Fibroblast of peridontal ligament (primary cell): ENCODE results near the gene CPAMD8.
"Not testable (repeated sequence)": the region's sequence is repeated elsewhere in the genome, so short reads cannot be mapped to it uniquely, and the experiment has no call there.

Experiments
- DNase-seq: peaks from one replicate; pipeline ENCODE4 v3.0.0-alpha.2; 2010; ENCODE audit errors: extremely low read depth

The CPAMD8 gene

GRCh38 chr19:16874978-16875299, 151.7 kb downstream of the CPAMD8 start:
- DNase-seq: not testable (repeated sequence)

DNA sequence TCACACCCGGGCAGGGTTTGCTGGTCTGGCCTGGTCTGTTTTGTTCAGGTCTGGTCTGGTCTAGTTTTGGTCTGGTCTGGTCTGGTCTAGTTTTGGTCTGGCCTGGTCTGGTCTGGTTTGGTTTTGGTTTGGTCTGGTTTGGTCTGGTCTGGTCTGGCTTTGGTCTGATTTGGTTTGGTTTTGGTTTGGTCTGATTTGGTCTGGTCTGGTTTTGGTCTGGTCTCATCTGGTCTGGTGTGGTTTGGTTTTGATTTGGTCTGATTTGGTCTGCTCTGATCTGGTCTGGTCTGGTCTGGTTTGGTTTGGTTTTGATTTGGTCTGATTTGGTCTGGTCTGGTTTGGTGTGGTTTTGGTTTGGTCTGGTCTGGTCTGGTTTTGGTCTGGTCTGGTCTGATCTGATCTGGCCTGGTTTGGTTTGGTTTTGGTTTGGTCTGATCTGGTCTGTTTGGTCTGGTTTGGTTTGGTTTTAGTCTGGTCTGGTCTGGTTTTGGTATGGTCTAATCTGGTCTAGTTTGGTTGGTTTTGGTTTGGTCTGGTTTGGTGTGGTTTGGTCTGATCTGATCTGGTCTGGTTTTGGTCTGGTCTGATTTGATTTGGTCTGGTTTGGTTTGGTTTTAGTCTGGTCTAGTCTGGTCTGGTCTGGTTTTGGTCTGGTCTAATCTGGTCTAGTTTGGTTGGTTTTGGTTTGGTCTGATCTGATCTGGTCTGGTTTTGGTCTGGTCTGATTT, 152.2 kb downstream of the CPAMD8 start:
- no peak for DNase-seq

GRCh38 chr19:16873594-16873993, 153.0 kb downstream of the CPAMD8 start:
- DNase-seq: no peak

DNA sequence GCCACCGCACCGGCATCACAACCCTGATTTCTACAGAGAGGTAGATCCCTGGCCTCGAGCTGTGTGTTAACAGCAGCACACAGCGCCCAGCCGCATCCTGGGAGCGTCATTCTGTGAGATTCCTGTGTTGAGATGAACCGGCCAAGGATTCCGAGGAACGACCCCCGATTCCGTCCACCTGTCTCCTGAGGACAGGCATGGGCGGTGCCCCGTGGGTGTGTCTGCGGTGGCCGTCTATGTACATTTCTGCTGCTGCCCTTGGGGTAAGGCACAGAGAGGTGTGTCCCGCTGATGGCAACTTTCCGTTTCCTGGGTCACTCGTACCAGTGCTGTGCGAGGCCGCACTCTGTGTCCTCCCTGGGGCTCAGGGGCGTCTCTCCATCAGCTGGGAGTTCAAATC, 153.9 kb downstream of the CPAMD8 start:
- DNase-seq: no peak

GRCh38 chr19:16871871-16872270, 154.7 kb downstream of the CPAMD8 start:
- no peak for DNase-seq

GRCh38 chr19:16869331-16869972, 157.2 kb downstream of the CPAMD8 start:
- DNase-seq: no peak

DNA sequence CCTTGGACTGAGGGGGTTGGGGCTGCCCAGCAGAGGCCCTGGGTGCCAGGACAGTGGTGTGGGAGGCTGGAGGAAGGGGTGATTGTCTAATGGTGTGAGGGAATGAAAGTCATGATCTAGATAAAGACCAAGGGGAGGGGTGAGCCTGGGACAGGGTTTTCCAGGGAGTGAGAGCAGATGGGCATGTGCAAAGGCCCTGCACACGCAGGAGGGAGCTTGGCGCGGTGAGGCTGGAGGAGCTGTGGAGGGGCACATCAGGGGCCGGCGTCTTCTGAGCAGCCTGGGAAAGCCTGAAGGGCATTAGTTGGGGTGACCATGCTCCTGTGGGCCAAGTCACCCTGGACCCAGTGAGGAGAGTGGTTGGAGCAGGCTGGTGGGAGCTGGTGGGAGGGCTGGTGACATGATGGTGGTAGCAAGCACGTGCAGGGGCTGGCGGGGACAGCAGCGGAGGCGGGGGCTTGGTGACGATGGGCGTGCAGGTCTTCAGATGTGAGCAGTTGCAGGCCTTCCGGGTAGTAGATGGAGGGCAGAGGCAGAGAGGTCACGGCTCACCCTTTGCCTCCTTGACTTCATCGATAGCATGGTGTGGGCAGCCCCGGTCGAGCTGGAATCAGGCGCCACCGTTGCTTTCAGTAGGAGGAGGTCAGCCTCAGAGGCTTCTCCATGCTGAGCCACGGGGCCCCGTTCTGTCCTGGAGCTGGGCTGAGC, 158.0 kb downstream of the CPAMD8 start:
- DNase-seq: no peak

- DNase-seq: no peak
Observed at GRCh38 chr19:16867211-16867610, 159.4 kb downstream of the CPAMD8 start.

DNA sequence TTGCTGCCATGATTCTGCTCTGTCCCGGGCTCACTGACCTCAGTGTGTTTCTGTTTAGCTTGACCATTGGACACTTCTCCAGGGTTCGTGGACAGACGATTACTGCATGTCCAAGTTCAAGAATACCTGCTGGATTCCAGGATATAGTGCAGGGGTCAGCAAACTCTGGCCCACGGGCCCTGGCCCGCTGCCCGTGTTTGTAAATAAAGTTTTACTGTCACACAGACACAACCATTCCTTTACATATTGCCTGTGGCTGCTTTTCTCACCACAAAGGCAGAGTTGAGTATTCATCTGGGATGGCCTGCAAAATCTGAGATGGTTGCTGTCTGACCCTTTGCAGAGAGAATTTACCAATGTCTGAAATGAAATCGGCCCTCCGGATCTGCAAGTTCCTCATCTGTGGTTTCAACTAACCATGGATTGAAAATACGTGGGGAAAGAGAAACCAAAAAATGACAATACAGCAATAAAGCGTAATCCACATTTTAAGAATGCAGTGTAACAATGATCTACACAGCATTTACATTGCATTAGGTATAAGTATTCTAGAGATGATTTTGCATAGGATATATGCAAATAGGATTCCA, 163.7 kb downstream of the CPAMD8 start:
- DNase-seq: no peak

- no peak for DNase-seq
Observed at GRCh38 chr19:16861834-16862233, 164.8 kb downstream of the CPAMD8 start.

DNA sequence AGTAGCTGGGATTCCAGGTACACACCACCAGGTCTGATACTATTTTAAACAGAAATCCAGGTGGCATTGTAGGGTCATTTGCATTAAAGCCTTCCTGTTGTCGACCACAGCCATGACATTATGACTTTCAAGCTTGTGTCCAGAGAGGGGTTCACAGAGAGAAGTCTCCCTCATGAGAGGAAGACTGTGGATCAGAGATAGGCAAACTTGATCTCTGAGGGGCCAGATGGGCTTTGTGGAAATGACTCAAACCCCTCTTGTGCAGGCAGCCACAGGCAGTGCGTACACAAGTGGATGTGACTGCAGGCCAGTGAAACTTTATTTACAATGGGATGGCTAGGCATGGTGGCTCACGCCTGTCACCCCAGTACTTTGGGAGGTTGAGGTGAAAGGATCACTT, 165.6 kb downstream of the CPAMD8 start:
- DNase-seq: no peak

- DNase-seq: peak; percentile 56
Observed at GRCh38 chr19:16860118-16860517, 166.5 kb downstream of the CPAMD8 start.

DNA sequence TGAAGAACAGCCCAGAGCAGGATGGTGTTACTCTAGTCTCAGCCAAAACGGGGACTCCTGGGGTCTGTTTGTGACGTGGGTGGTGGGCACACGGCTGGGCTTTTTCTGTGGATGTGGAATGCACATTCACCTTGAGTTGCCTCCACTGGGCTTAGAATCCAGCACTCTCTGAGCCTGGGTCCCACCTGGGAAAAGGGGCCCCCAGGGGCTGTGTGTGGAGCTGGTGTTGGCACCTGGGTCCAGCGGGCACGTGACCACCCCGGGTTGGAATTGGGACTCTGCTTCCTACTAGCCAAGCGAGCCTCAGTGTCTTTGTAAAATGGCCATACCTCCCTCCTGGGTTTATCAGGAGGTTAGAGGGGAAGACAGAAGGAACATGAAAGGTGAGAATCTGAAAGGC, 167.0 kb downstream of the CPAMD8 start:
- DNase-seq: no peak

DNA sequence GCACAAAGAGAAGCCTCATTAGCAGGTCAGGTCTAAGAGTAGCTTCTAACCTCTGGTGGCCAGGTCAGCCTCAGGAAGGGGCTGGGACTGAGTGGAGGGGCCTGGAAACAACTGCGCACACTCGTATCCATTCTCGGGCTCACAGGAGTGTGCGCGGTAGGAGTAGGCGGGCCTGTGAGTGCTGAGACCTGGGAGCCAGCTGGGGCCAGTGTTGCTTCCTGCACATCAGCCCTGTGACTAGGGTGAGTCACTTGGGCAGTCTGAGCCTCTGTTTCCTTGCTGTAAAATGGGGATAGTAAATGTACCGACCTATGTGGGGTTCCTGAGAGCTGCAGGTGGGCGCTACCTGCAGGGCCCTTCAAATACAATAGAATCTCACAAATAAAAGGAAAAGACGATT, 170.5 kb downstream of the CPAMD8 start:
- no peak for DNase-seq

DNA sequence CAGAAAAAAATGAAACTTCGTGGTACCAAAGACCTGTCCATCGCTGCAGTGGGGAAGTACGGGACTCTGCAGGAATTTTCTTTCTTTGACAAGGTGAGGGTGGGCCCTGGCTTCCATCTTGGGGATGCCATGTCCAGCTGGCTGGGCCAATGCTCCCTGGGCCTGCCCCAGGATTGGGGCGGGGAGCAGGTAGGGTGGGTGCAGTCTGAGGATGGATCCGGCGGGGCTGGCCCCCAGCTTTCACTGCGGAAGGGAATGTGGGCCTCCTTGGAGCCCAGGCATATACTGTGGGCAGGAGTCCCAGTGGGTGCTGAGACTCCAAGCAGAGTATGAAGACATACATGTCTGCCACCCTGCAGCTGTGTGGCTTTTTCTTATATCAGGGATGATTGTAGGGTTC, 173.5 kb downstream of the CPAMD8 start:
- no peak for DNase-seq

- no peak for DNase-seq
Observed at GRCh38 chr19:16851031-16851712, 175.4 kb downstream of the CPAMD8 start.

GRCh38 chr19:16850133-16850532, 176.5 kb downstream of the CPAMD8 start:
- no peak for DNase-seq

GRCh38 chr19:16849168-16849567, 177.4 kb downstream of the CPAMD8 start:
- peak; percentile 38 for DNase-seq

GRCh38 chr19:16847430-16847829, 179.2 kb downstream of the CPAMD8 start:
- no peak for DNase-seq

DNA sequence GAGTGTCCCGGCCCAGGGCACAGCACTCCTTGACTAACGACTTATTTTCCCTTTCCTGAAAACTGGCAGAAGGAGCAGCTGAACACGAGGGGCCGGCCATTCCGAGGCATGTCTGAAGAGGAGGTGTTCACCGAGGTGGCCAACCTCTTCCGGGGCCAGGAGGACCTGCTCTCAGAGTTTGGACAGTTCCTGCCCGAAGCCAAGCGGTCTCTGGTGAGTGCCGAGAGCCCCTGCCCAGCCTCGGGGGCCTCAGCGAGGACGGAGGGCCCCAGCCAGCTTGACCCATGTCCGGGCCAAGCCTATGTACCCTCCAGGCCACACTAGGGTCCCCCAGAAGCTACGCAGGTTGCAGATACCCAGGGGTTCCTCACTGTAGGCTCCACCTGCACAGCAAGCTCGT, 179.7 kb downstream of the CPAMD8 start:
- no peak for DNase-seq
